HG02970 (cell line): ENCODE measurements around the gene DUS1L.
A peak's percentile ranks its signal among the peaks of the same experiment; 100 is the strongest.

Experiments used
- ATAC-seq: cut with Tn5 transposase; IDR thresholded peaks from one replicate; pipeline ENCODE4 v1.9.1; 2021; ENCODE audit warnings: mild to moderate bottlenecking, moderate library complexity, moderate number of reproducible peaks; ENCODE audit not compliant: unreplicated experiment, low FRiP score

DUS1L gene

GRCh38 chr17:82101301-82101715 is 35.7 kb upstream of the DUS1L start:
- no peak for ATAC-seq

GRCh38 chr17:82100502-82101298 is 35.1 kb upstream of the DUS1L start:
- no peak for ATAC-seq

- ATAC-seq: peak; percentile 6
Measured at GRCh38 chr17:82098939-82099763, 33.5 kb upstream of the DUS1L start.

GRCh38 chr17:82098169-82098938 is 32.8 kb upstream of the DUS1L start, which contains the start of gene FASN:
FASN (minus strand) TSS chr17:82098236; CDS start chr17:82096445, 1,791 bp downstream.
- ATAC-seq: peak; percentile 65

- no peak for ATAC-seq
Measured at GRCh38 chr17:82097919-82098168, 32.2 kb upstream of the DUS1L start.

GRCh38 chr17:82097184-82097918 is 31.7 kb upstream of the DUS1L start:
- peak; percentile 1 for ATAC-seq

- no peak for ATAC-seq
Measured at GRCh38 chr17:82096709-82097183, 31.1 kb upstream of the DUS1L start.

- ATAC-seq: no peak
Measured at GRCh38 chr17:82095777-82096708, 30.4 kb upstream of the DUS1L start.

GRCh38 chr17:82094931-82095776 is 29.6 kb upstream of the DUS1L start:
- ATAC-seq: no peak

- no peak for ATAC-seq
Measured at GRCh38 chr17:82092995-82093751, 27.6 kb upstream of the DUS1L start.

GRCh38 chr17:82092628-82092994 is 27.0 kb upstream of the DUS1L start:
- ATAC-seq: no peak

- no peak for ATAC-seq
Measured at GRCh38 chr17:82092094-82092586, 26.5 kb upstream of the DUS1L start.

GRCh38 chr17:82091264-82092066 is 25.9 kb upstream of the DUS1L start:
- no peak for ATAC-seq

- no peak for ATAC-seq
Measured at GRCh38 chr17:82090549-82091263, 25.1 kb upstream of the DUS1L start.

GRCh38 chr17:82089723-82090548 is 24.3 kb upstream of the DUS1L start:
- ATAC-seq: no peak
